ENCODE measurements around the gene DPF1.

DPF1 gene

DNA sequence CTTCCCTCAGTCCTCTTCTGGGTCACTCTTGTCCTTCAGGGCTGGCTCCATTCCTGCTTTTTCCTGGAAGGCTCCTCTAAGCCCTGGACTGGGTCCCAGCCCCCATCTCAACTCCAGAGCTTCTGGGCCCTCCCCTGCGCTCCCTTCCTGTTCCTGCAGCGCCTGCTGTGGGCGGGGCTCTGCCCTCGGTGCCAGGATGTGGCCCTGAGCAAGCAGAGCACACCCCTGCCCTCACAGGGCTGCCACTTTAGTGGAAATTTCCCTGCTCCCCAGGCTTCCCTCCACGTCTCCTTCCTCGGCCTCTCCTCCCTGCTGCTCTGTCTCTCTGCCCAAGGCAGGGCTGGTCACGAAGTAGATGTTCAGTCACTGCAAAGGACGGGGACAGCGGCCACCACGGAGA, 28.8 kb downstream of the DPF1 start:
- no peak for DNase-seq

DNA sequence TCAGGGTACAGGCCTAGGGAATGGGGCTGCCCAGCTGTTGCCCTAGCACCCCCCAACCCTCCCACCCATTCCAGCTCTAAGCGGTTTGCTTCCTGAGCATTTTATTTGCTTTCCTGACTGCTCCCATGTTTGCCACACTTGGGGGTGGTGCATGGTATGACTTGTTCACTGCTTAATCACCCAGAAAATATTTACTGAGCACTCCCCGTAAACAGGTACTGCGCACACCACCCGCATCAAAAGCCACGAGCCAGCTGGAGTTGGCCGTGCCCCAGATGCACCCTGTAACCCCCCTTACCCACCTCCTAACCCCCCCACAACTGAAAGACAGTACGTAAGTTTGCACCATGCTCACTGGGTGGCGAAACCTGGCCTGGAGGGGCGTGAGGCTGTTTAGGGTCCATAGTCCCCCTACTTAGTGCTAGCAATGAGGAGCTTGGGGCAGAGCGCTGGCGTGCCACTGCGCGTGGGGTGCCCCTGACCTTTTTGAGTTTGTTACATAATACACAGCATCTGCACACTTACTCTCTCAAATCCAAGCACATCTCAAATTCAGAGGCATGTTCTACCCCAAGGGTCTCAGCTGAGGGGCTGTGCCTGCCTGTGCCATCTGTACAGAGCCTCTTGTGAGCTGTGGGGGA, 29.8 kb downstream of the DPF1 start:
- no peak for DNase-seq

DNA sequence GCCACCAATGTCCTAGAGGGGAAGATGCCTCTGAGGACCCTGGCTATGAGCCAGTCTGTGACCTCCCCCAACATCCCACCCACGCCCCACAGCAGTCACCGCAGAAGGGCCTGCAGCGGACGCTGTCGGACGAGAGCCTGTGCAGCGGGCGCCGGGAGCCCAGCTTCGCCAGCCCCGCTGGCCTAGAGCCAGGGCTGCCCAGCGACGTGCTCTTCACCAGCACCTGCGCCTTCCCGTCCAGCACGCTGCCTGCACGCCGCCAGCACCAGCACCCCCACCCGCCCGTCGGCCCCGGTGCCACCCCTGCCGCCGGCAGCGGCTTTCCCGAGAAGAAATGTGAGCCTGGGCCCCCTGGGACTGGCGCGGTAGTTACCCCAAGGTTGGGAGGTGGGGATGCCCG, 30.6 kb downstream of the DPF1 start:
- DNase-seq = no peak

DNA sequence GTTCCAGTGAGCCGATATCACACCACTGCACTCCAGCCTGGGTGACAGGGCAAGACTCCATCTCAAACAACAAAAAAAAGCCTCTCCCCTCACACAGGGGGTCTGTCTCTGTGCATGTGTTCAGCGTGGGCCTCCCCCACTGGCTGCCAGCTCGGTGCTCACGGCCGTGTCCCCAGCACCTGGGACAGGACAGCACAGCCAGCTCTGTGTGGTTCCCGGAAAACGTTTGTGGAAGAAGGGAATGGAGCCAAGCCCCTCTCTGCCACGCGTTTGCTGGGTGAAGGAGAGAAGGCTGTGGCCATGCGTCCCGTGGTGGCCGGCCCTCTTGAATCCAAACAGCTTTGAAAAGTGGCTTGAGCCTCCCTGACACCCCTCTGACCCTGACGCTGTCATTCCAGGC, 32.3 kb downstream of the DPF1 start:
- no peak for DNase-seq

DNA sequence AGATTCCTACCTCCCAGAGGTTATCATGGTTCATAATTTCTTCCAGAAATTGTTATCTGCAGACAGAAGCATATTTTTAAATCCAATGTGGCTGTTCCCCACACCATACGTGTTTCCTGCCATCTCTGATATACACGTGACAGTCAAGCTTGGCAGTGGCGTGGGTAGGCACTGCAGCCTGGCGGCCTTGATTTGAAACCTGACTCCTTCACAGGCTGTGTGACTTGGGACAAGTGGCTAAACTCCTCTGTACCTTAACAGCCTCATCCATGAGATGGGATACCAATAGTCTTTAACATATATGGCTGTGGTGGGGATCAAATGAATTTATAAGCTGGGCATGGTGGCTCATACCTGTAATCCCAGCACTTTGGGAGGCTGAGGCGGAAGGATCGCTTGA, 33.2 kb downstream of the DPF1 start:
- no peak for DNase-seq

DNA sequence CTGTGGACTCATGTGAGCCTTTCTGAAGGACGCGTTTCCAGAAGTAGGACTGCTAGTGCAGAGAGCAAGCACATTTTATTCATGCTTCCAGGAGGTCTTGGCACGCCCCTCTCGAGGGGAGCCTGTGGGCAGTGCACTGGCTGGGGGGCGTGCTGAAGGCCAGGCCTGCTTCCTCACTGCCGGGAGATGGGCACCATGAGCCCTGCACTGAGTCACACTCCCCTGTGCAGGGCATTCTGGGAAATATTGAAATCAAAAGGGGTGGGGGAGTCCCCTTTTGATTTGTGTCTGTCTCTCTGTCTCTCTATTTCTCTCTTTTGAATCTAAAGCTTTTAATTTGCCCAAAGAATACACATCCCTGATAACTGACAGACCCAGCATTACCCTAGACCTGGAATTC, 34.0 kb downstream of the DPF1 start:
- DNase-seq = no peak

DNA sequence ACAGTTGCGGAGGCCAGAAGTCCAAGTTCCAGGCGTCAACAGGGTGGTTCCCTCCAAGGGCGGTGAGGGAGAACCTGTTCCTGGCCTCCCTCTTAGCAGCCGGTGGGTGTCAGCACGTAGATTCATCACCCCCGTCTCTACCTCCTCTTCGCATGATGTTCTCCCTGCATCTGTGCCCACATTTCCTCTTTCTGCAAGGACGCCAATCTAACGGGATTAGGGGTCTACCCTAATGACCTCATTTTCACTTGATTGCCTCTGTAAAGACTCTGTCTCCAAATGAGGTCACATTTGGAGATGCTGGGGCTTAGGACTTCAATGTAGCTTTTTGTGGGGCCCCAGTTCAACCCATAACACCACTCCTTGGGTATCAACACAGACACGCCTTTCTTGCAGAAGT, 38.5 kb downstream of the DPF1 start:
- no peak for DNase-seq

DNA sequence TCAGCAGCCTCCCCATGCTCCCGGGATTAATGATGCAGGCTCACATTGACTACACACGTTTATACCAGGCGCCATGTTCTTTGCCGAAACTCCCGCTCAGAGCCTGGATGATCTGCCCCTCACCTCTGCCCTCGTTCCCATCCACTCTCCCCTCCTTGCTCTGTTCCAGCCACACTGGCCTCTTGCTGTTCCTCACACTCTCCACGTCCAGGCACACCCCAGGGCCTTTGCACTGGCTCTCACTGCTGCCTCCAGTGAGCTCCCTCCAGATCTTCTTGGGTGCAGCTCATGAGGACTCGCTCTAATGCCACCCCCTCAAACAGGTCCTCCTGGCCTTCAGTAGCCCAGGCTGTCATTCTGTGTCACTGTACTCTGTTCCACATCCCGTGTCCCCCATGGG, 39.2 kb downstream of the DPF1 start:
- DNase-seq = no peak

DNA sequence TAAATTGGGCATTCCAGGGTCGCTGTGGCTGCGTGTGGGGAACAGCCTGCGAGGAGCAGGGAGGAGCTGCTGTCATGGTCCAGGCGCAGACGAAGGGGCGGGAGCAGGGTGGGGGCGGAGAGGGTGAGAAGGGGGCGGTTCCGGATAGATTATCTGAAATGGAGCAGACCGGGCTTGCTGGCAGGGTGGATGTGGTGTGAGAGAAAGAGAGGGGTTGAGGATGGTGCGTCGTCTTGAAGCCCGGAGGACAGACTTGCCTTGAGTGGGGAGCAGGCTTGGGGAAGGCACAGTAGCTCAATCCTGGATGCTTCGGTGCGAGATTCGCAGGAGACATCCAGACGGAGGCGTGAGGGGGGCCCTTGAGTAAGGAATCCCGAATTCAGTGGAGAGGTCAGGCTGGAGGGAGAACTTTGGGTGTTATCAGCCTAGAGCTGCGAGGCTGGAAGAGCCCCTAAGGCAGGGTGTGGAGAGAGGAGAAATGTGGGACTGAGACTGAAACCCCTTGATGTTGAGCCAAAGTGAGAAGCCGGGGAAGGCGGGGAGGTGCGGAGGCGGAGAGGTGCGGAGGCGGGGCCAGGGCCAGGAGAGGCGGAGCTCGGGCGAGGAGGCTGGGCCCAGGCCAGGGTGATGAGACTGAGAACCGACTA, 40.6 kb downstream of the DPF1 start:
- DNase-seq = no peak

DNA sequence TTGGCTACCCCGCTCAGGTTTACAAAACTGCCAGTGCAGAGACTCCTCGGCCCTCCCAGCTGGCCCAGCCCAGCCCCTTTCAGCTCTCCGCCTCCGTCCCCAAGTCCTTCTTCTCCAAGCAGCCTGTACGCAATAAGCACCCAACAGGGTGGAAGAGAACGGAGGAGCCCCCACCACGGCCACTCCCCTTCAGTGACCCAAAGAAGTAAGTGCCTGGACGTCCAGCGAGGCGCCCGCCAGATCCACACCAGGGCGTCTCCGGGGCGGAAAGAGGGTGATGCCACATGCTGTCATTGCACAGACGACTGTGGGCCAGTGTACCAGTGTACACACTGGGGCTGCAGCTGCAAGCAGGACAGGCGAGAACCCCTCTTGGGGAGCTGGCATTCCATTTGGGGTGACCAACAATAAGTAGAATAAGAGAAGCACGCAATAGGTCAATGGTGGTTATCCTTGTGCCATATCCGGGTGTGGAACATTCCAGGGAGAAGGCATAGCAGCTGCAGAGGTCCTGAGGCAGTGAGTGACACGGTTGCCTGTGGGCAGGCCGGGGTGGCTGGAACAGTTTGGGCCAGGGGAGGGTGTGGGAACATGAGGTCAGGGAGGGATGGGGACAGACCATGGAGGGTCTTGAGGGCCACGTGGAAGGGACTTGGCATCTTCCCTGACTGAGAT, 41.3 kb downstream of the DPF1 start:
- no peak for DNase-seq

DNA sequence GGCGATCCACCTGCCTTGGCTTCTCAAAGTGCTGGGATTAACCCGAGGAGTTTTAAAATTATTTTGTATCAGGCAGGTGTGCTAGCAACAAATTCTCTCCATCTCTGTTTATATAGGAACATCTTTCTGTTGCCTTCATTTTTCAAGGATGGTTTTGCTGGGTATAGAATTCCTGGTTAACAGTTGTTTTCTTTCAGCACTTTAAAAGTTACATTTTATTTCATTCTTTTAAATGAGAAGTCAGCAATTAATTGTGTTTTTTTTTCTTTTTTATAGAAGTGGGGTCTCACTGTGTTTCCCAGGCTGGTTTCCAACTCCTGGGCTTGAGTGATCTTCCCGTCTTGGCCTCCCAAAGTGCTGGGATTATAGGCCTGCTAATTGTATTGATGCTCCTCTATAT, 44.0 kb downstream of the DPF1 start:
- no peak for DNase-seq

DNA sequence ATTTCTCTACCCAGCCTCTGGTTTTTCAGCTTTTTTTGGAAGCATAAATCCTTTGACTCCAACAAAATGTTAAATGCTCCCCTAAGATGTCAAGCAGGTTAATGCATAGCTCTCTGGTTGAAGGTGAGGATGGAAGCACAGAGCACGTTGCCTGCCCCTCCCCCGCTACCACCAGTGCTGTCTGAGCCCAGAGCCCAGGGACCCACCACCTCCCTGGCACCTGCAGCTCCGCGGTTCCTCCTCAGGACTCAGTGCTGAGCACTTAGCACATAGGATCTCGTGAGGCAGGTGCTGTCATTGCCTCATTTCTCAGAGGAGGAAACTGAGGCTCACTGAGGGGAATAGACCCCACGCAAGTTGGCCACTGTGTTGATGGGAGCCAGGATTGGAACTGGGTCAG, 48.6 kb downstream of the DPF1 start:
- DNase-seq = no peak

DNA sequence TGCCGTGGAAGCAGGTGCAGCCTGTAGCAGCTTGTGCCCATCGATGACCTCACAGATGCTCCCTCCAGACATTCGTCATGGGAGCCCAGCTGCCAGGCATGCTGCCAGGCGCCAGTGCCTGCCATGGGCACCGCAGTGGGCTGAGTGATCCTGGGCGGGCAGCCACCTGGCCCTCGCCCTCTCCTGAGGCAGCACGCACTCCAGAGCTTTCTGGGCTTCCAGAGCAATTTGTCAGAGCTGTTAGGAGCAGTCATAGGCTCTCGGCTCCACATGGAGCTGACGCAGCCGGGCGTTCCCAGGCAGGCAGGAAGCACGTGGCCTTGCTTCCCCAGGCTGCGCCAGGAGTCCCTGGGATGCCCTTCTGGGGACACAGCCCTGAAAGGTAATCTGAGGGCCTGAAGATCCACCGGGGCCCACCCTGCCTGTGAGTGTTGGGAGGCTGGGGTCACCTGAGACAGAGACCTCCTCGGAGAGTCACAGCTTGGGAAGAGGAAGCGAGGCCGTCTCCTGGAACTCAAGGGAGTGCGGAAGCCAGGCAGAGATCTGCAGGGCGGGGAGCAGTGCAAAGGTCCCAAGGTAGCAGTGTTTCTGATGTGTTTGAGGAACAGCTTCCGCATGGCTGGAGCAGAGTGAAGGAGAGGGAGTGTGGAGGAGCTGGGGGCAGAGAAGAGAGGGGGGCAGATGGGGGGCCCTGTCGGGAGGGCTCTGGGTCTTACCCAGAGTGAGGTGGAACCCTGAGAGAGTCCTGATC, 50.6 kb downstream of the DPF1 start:
- DNase-seq = no peak

DNA sequence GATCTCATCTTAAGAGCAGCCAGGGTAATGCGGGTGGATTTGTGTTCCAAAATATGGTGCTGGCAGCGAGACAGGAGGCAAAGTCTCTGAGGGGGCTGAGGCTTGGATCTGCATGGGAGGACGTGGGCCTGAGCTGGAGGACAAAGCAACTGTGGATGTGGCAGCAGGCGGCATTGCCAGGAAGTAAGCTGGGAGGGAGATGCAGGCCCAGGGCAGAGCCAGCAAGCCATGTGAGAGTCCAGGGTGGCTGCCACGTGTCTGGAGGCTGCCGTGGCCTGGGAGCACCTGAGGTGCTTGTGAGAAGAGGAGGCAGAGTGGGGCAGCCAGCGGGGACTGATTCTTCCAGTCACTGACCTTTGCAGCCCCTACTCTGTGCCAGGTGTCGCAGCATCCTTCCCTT, 52.0 kb downstream of the DPF1 start:
- DNase-seq = no peak

DNA sequence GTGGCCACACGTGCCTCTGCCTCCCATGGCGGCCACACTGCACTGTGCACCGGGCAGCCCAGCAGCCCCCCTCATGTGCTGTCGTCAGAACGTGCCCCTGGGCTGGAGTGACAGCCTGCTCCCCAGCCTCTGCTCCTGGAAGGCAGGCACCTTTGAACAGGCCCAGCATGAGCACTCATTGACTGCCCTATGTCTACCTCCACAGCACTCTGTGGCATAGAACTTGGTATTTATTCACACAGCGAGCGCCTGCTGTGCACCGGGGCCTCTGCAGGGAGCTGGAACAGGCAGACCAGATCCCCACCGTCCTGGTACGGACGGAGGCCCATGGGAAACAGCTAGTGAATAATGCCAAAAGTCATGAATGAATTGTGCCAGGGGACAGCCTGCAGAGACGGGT, 53.7 kb downstream of the DPF1 start:
- no peak for DNase-seq

DNA sequence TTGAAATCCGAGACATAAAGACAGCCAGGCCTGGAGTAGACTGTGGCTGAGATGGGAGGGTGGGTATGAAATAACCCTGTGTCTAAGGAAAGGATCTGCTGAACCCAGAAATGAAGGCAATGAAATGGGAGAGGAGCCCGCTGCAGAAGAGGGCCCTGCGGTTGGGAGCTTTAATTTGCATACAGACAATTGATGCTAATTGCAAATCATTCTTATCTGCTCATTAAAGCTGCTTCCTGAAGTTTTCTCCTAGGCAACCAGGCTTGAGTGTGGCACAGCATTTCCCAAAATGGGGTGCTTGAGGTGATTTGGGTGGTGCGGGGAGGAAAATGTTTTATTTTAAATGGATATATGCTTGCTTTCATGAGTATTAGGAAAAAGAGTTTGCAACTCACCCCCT, 55.4 kb downstream of the DPF1 start:
- DNase-seq = no peak

DNA sequence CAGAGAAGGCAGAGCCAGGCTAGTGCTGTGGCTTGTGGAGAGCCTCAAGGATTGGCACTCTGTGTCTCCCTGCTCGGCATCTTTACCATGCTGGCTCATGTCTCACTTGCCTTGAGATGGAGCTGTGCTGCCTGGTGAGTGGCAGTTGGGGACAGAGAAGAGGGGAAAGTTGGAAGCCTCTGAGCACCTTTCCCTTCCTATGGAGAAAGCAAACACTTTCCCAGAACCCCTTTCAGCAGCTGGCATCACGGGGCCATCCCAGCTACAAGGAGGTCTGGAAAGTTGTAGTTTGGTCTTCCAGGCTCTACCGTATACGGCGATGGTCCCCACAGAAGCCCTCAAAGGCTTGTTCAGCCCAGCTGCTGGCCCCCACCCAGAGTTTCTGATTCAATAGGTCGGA, 58.7 kb downstream of the DPF1 start:
- no peak for DNase-seq

DNA sequence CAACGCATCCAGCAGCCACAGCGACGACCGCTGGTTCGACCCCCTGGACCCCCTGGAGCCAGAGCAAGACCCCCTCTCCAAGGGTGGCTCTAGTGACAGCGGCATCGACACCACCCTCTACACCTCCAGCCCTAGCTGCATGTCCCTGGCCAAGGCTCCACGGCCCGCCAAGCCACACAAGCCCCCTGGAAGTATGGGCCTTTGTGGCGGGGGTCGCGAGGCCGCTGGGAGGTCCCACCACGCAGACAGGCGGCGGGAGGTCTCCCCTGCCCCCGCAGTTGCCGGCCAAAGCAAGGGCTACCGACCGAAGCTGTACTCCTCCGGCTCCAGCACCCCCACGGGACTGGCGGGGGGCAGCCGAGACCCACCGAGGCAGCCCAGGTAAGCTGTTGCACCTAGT, 59.5 kb downstream of the DPF1 start:
- DNase-seq = no peak

DNA sequence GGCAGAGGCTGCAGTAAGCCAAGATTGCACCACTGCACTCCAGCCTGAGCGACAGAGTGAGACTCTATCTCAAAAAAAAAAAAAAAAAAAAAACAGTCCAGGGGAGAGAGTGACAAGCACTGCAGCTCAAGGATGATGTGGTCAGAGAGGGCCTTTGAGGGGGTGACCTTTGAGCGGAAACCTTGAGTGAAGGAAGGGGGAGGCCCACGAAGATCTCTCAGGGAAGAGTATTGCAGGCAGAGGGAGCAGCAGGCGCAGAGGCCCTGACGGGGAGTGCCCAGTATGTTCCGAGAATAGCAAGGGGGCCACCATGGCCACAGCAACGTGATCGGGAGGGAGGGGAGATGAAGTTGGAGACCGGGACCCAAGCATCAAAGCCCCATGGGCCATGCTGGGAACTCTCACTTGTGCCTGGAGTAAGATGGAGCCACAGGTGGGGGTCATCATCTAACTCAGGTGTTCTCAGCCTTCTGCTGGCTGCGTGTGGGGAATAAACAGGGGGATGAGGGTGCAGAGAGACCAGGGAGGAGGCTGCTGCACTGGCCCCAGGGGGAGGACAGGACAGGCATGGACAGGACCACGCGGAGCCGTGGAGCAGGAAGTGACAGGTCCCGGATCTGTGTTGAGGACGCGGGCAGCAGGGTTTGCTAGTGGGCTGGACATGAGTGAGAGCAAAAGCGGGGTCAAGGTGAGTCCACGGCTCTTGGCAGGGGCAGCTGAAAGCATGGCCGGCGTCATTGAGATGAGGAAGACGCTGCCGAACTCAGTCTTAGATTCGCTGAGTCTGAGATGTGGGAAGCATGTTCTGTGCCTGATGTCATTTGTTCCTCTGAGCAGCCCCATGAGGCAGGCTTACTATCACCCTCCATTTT, 60.4 kb downstream of the DPF1 start:
- no peak for DNase-seq

DNA sequence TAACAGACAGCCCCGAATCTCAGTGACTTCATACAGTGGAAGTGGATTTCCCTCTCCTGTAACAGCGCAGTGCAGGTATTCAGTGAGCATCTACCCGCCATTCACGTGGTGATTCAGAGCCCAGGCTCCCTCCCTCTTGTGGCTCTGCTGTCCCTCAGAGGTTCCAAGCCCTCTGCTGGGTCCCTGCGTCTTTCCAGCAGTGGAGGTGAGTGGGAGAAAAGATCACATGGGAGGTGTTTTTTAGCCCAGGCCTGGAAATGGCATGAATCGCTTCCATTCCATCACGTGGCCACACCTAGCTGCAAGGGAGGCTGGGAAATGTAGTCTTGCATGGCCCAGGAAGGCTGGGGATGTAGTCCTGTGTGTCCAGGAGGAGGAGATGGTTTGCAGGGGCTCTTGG, 61.4 kb downstream of the DPF1 start:
- DNase-seq = no peak

DNA sequence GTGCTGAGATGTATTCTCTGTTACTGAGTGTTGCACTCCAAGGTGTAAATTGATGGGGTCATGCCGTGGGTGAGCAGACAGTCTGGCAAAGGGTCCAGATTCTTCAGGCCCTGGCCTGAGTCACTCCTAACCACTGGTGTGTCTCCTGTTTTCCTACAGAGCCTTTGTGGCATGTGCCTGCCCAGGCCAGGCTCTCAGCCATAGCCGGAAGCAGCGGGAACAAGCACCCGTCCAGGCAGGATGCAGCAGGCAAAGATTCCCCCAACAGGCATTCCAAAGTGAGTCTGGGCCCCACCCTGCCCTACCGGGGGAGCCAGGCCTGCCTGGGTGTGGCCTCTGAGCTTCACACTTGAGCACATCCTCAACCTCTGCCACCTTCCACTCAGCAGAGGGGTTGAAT, 61.9 kb downstream of the DPF1 start:
- no peak for DNase-seq

Measured in CD4-positive, alpha-beta T cell treated with Interleukin-12 subunit alpha and Interleukin-12 subunit beta, for 1 hour (primary cell).